ENCODE measurements around the gene KRT33A.

KRT33A gene

GRCh38 chr17:41322094-41322902 lies 28.3 kb downstream of the KRT33A start:
- no peak overlapping the region for H3K4me3 ChIP-seq (ENCODE audit: low read length)
- TF ChIP-seq CTCF (conservative IDR thresholded peaks at IDR 0.05; ENCODE audit: low read depth, low read length), result peak; percentile 92
- DNase-seq (ENCODE audit: low read depth), result peak; percentile 15

GRCh38 chr17:41318231-41318630 lies 32.4 kb downstream of the KRT33A start:
- TF ChIP-seq CTCF (conservative IDR thresholded peaks at IDR 0.05; ENCODE audit: low read depth, low read length), result no peak
- H3K4me3 ChIP-seq (ENCODE audit: low read length), result no peak overlapping the region
- DNase-seq (ENCODE audit: low read depth), result no peak

- no peak for DNase-seq (ENCODE audit: low read depth)
- no peak for TF ChIP-seq CTCF (conservative IDR thresholded peaks at IDR 0.05; ENCODE audit: low read depth, low read length)
- no peak overlapping the region for H3K4me3 ChIP-seq (ENCODE audit: low read length)
Measured at GRCh38 chr17:41315814-41316445, 34.7 kb downstream of the KRT33A start.

GRCh38 chr17:41315204-41315794 lies 35.3 kb downstream of the KRT33A start, which contains the start of gene KRTAP17-1:
TSS of gene KRTAP17-1 (minus strand) at chr17:41315710. CDS start at chr17:41315650, 60 bp downstream.
- DNase-seq (ENCODE audit: low read depth), result no peak
- no peak for TF ChIP-seq CTCF (conservative IDR thresholded peaks at IDR 0.05; ENCODE audit: low read depth, low read length)
- no peak within 1 kb of the TSS for H3K4me3 ChIP-seq (ENCODE audit: low read length)

- no peak for TF ChIP-seq CTCF (conservative IDR thresholded peaks at IDR 0.05; ENCODE audit: low read depth, low read length)
- no peak for DNase-seq (ENCODE audit: low read depth)
Measured at GRCh38 chr17:41311111-41311510, 39.5 kb downstream of the KRT33A start.

GRCh38 chr17:41308918-41309359 lies 41.7 kb downstream of the KRT33A start, which contains the start of gene KRTAP16-1:
TSS of gene KRTAP16-1 (minus strand) at chr17:41309309. CDS start at chr17:41309253, 56 bp downstream.
- no peak for TF ChIP-seq CTCF (conservative IDR thresholded peaks at IDR 0.05; ENCODE audit: low read depth, low read length)
- no peak for DNase-seq (ENCODE audit: low read depth)
- no peak within 1 kb of the TSS for H3K4me3 ChIP-seq (ENCODE audit: low read length)

More at GRCh38 chr17:41311111-41311510, 39.5 kb downstream of the KRT33A start:
- H3K4me3 ChIP-seq (ENCODE audit: low read length), result no peak overlapping the region

Measured in retinal pigment epithelial cell (primary cell).